GM12891 (cell line): Measurements from ENCODE around the gene MYO5B.

Experiments
- POLR2A ChIP-seq: IDR thresholded peaks from 2 replicates; pipeline ENCODE4 v1.6.1; 2011; ENCODE audit warnings: low read depth, low read length, control low read depth
- POLR2AphosphoS5 ChIP-seq: IDR thresholded peaks from 2 replicates; pipeline ENCODE4 v1.6.1; 2011; ENCODE audit warnings: low read depth, low read length, control low read depth
- POU2F2 ChIP-seq: IDR thresholded peaks from 2 replicates; pipeline ENCODE4 v1.6.1; 2011; ENCODE audit warnings: low read depth, mild to moderate bottlenecking, control low read depth, low read length, moderate library complexity
- TAF1 ChIP-seq: IDR thresholded peaks from 2 replicates; pipeline ENCODE4 v1.6.1; 2011; ENCODE audit warnings: low read depth, low read length, control low read depth

DNA sequence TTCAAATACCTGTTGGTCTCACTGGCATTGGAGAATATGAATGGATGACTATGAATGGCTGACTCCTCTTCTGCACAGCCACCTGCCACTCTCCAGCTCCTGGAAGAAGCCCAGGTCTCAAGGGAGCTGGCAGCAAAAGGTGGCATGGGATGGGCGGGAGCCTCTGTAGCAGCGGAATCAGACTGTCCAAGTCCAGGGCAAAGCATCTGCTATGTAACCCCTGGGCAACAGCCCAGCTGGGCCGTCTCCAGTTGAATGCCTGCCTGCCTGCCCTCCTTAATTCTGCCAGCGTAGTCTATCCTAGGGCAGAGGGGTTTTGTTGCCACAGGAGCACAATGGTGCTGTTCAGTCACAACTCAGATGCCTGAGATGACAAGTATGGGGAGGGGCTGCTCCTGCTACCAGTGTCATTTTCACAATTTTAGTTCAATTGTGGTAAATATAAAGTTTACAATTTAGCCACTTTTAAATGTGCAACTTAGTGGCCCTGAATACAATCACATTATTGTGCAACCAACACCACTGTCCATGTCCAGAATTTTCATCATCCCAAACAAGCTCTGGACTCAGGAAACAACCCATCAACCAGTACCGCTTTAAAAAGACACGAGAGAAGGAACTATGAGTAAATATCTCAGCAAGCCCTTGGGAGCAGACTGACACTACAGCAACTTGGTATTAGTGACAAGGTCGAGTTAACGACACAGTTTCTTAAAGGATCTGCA lies 115.2 kb downstream of the MYO5B start:
- no peak for TF ChIP-seq TAF1
- no peak for TF ChIP-seq POLR2A
- no peak for TF ChIP-seq POLR2AphosphoS5
- no peak for TF ChIP-seq POU2F2
